ENCODE results near the gene APBB3.

- no peak for TF ChIP-seq ELF4 (IDR thresholded peaks at IDR 0.05)
- no peak for TF ChIP-seq TARDBP (IDR thresholded peaks at IDR 0.05)
- no peak for TF ChIP-seq SUZ12 (IDR thresholded peaks at IDR 0.05)
- TF ChIP-seq L3MBTL2 (conservative IDR thresholded peaks at IDR 0.05) = no peak
- TF ChIP-seq FOXK2 (IDR thresholded peaks at IDR 0.05) = no peak
- no peak for TF ChIP-seq CTBP1 (IDR thresholded peaks at IDR 0.05; ENCODE audit: borderline replicate concordance)
- TF ChIP-seq BHLHE40 (IDR thresholded peaks at IDR 0.05; ENCODE audit: borderline replicate concordance) = no peak
- no peak for TF ChIP-seq SP1 (IDR thresholded peaks at IDR 0.05)
- TF ChIP-seq NFRKB (IDR thresholded peaks at IDR 0.05) = no peak
- no peak for TF ChIP-seq ARNT (IDR thresholded peaks at IDR 0.05)
- TF ChIP-seq FOXM1 (IDR thresholded peaks at IDR 0.05; ENCODE audit: borderline replicate concordance) = no peak
These were observed 44.3 kb upstream of the APBB3 start for GRCh38 chr5:140608722-140609121.
